NCI-H510A treated with DMSO at 0.1 percent for 48 hours (cell line): ENCODE measurements around the gene TSR3.

Source experiments
- DNase-seq: peaks from one replicate; lab custom pipeline; 2025; lab: John Stamatoyannopoulos, UW

The TSR3 gene

DNA sequence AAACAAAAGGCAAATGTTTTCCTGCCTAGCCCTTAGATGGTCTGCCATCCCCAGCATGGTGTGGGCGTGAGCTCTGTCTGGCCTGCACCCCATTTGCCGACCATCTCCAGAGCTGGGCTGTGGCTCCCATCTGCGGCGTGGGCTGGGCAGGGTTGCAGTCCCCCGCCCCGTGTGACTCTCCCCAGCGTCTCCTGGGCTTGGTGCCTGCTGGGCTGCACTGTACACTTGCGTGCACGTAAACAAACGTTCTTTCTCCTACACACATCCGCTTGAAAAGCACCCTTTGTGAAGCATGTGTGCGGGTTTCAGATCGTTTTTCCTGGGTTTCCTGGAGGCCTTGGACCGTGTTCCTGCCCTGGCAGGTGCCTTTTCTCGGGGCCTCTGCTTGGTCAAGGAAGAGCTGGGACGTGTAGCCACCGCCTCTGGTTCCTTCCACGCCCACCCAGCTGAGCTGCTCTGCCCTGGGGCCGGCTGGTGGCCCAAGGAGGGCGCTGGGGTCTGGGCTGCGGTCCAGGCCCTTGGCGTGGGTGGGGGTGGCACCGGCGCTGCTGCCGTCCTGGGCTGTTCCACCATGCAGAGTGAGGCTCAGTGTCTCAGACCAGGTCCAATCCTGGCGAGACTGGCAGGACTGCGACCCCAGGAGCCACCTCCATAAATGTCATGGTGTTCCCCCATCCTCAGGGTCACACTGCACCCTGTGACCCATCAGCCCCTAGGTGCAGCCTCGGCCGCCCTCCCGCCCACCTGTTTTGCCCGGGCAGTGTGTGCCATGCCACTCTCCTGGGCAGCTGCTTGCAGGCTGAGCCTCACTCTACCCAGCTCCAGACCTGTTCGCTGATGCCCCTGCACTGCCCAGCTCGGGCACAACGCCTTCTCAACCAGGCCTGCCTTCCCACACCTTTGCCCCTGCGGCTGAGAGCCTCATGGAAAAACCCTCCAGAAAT lies 28.1 kb downstream of the TSR3 start:
- no peak for DNase-seq

DNA sequence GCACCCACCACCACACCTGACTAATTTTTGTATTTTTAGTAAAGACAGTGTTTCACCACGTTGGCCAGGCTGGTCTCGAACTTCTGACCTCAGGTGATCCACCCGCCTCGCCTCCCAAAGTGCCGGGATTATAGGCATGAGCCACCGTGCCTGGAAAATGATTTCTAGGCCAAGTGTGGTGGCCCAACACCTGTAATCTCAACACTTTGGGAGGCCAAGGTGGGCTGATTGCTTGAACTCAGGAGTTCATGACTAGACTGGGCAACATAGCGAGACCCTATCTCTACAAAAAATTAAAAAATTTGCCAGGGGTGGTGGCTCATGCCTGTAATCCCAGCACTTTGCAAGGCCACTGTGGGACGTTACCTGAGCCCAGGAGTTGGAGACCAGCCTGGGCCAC lies 29.3 kb downstream of the TSR3 start:
- DNase-seq: no peak

GRCh38 chr16:1320658-1321240 lies 30.9 kb downstream of the TSR3 start:
- DNase-seq: no peak

DNA sequence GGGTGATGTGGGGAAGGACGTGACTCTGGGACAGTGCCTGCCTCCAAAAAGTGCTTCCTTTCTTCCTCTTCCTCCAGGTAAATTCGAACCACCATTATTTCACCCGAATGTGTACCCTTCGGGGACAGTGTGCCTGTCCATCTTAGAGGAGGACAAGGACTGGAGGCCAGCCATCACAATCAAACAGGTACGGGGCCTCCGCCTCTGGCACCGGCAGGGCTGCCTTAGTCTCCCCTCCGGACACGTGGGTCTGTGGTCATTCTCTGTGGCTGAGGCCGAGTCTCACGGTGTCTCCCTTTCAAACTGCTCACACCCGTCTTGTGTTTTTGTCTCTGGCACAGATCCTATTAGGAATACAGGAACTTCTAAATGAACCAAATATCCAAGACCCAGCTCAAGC lies 31.6 kb downstream of the TSR3 start:
- no peak for DNase-seq

GRCh38 chr16:1319041-1319440 lies 32.6 kb downstream of the TSR3 start:
- no peak for DNase-seq

GRCh38 chr16:1318268-1318545 lies 33.5 kb downstream of the TSR3 start:
- DNase-seq: no peak

GRCh38 chr16:1317479-1318267 lies 34.0 kb downstream of the TSR3 start:
- DNase-seq: no peak

GRCh38 chr16:1316033-1316405 lies 35.7 kb downstream of the TSR3 start:
- DNase-seq: no peak

DNA sequence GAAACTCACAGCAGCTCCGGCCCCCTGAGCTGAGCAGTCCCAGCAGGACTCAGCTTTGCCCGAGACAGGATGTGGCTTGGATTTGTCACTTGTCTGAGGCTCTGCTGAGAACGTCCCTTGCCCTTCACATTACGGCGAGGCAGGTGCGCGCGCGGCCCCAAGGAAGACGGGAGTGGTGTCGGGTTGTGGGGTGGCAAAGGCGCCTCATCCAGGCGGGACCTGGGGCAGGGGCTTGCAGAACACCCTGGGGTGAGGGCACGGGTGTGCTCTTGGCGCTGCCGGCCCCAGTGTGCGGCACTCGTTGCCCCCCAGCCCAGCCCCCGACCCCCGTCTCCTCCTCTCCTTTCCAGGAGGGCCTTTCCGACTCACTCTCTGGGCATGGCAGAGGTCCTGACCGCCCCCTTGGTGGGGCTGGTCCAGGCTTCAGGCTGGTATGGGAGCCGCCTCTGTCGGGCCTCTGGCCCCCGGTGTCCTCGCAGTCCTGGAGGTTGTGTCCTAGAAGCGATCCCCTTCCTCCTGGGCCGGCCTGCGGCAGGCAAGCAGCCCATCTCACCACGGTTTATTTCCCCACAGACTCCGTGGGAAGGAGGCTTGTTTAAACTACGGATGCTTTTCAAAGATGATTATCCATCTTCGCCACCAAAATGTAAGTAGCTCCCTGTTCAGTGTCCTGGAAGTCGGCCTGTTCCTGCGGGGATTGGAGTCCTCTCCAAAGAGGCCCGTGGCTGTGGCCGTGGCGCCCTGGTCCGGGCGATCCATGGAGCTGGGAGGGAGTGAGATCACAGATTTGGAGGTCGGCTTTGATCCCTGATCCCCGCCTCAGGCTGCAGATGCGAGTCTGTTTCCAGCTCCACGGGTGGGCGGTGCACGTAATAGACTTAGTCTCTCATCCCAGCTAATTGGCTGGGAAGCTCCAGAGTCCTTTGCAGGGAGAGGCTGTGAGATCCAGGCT lies 36.3 kb downstream of the TSR3 start:
- no peak for DNase-seq

DNA sequence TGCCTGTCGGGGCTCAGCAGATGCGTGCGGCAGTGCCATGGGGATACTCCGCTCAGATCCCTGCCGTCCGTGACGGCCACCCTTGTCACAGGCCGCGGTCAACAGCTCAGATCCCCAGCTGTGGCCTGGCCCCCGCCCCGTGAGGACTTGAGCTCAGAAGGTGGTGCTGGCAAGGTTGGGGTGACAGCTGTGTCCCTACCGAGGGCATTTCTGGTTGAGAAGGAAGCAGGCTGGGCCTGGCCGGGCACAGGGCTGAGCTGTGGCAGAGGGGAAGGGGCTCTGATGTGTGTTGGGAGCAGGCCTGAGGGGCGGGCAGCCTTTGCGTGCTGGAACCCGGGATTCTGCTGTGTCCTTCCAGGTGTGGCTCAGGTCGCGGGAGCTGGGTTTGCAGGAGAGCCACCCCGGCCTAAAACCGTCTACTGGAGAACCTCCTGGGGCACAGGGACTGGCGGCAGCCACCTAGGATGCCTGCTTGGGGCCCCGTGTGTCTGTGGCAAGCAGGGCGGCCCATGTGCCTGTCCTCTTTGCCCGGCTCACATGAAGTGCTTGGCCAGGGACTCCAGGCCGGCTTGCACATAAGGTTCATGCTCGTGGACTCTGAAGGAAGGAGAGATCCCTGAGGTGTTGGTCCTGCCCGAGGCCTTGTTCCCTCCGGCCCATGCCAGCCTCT lies 37.1 kb downstream of the TSR3 start:
- DNase-seq: no peak

DNA sequence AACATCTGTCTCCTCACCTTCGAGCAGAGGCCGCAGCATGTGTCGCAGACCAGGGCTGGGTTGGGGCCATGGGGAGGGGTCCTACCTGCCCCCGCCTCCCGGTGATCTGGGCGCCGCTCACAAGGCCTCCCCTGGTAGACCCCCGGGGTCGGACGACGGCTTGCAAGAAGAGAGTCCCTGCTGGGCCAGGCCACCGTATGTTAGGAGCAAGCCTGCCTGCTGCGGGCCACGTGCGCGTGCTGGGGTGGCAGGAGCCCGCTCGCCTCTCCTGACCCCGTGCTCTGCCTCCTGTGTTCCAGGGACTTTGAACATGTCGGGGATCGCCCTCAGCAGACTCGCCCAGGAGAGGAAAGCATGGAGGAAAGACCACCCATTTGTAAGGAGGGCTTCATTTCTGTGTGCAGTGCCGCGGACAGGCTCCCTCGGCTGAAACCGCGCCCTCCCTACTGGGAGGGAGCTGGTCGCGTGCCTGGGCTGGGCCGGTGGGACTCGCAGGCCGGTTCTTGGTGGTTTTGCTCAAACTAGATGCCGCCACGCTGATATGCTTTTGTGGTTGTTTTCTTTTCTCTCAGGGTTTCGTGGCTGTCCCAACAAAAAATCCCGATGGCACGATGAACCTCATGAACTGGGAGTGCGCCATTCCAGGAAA lies 37.8 kb downstream of the TSR3 start:
- no peak for DNase-seq

GRCh38 chr16:1312903-1313302 lies 38.8 kb downstream of the TSR3 start:
- no peak for DNase-seq

GRCh38 chr16:1312467-1312816 lies 39.2 kb downstream of the TSR3 start:
- DNase-seq: no peak

GRCh38 chr16:1311738-1312466 lies 39.8 kb downstream of the TSR3 start:
- no peak for DNase-seq

DNA sequence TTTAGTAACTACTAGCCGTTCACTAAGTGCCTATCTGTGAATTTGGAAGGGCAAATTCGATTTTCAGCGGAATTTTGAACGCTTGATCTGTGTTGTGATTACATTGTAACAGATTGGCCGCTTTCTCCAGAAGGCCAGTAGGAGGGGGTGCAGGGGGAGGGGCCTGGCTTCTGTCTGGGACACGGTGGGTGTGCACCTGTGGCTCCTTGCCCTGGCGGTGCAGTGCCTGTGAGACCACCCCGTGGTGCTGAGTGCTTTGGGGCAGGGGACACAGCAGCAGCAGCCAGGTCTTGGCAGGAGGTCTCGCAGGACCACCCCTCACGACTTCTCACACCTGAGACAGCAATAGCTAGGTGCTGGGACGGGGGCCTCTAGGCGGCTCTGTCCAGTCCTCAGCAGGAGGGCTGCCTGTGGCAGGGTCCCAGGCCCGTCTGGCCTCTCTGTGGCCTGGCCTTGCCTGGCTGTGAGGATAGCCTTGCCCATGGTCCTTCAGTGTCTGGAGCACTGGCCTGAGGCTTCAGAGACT lies 40.4 kb downstream of the TSR3 start:
- DNase-seq: no peak

- DNase-seq: no peak
Observed at GRCh38 chr16:1310832-1311200, 40.9 kb downstream of the TSR3 start.

DNA sequence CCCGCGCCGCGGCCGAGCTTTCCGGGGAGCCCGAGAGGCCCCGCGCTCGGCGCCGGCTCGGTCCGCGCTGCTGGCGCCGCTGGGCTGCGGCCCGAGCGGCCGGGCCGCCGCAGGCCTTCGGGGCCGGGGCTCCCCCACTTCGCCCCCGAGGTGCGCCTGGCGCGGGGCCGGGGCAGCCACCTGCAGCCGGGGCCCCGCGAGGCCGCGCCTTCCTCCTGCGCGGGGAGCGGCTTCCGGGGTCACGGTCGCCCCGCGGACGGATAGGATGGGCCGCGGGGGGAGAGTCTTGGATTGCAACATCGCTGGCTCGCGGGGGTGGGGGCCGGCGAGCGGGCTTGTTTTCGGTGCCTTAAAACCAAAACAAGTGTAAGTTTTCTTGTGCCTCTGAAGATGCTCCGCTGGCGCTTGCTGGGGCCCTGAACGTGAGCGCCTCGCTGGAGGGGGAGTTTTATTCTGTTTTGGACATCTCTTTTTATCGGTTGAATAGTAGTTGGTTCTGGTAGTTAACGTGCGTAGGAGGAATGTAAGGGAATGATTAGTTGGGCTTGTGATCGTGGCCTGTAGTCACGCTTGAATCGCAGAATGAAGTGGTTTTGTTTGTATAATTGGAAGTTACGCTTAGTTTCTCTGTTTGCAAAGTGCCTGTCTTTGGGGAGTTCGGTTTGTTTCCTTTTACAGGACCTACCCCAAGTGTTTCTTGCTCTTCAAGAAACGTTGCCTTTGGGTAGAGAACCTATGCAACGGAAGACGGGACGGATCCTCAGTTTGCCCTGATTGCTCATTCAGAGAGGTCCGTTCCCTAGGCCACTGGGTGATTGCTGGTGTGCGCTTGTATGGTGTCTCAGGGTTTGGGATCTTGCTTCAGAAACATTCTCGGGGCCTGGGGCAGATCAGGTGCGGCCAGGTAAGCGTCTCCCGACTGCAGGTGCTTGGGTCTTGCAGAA lies 41.5 kb downstream of the TSR3 start:
- no peak for DNase-seq

DNA sequence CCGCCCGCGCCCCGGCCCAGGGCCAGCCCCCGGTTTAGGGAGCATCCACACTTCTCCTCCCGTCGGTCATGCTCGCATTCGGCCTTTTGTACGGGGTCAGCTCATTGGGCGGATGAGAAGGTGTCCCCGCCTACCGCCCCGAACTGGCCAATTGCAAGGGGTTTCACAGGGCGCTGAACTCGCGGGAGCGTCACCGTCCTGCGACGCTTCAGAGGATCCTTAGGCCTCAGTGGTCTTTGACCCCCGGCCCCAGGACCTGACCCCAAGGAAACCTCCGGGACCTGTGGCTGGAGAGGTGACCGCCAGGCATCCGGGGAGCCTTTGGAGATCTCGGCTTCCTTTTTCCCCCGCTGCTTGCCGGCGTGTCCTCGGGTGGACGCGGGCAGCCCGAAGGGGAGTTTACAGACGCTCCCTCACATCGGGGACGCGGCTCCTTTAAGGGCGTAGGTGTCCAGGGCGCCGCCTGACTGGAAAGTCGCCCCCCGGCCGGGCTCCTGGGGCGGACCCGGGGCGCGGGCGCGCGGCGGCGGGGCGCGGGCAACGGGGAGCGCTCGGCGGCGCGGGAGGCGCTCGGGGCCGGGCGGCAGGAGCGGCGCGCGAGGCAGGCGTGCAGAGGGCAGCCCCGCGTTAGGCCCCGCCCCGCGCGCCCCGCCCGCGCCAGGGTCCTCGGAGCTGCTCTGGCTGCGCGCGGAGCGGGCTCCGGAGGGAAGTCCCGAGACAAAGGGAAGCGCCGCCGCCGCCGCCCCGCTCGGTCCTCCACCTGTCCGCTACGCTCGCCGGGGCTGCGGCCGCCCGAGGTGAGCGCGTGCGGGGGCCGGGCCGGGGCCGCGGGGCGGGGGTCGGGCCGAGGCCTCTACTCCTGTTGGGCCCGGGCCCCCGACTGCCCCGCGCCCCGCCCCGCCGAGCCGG lies 42.4 kb downstream of the TSR3 start, which contains the start of gene UBE2I:
Gene UBE2I, plus strand, starts transcription at position 660 of the 909 bp plus-strand sequence. CDS start 4,395 bp downstream, outside the sequence.
- DNase-seq: peak; percentile 71
